Coronary artery (tissue), 2 donors: ENCODE data around the gene ZNF827.

Source experiments
- DNase-seq: peaks from one replicate; pipeline ENCODE4 v3.0.0-alpha.2; 2017; ENCODE audit warnings: low spot score
- H3K27ac ChIP-seq, 2 donors: fragments of 200-600 bp; sonication (generic); one replicate each; pipeline ENCODE4 v1.5.1; 2016 to 2019
- H3K4me3 ChIP-seq: fragments of 200-600 bp; sonication (generic); 2 replicates; pipeline ENCODE4 v1.5.1; 2016; ENCODE audit warnings: mild to moderate bottlenecking, moderate library complexity
- TF ChIP-seq, protein P1 (sequence below): fragments of 200-600 bp; sonication (generic); IDR thresholded peaks from one replicate; pipeline ENCODE4 v1.5.1; 2019; ENCODE audit warnings: antibody characterized with exemption

Gene ZNF827

DNA sequence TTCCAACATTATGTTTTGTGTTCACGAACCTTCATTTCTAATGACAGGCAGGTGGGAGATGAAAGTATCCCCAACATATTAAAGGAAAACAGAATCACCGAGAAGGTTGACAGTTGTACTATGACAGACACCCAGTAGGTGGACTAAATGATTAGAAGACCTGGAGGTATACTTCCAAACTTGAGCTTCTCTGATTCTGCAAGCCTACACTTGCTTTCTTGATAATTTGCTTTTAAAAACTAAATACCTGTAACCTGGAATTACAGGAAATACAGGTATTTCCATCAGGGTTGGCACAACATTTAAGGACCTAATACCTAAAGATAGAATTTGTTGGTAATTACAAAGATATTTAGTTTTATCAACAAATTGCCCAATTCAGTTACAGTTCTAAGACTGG, 215.3 kb downstream of the ZNF827 start:
- H3K27ac ChIP-seq: no peak overlapping the region
- DNase-seq: no peak
- H3K4me3 ChIP-seq: no peak overlapping the region
- TF ChIP-seq, protein P1, sequence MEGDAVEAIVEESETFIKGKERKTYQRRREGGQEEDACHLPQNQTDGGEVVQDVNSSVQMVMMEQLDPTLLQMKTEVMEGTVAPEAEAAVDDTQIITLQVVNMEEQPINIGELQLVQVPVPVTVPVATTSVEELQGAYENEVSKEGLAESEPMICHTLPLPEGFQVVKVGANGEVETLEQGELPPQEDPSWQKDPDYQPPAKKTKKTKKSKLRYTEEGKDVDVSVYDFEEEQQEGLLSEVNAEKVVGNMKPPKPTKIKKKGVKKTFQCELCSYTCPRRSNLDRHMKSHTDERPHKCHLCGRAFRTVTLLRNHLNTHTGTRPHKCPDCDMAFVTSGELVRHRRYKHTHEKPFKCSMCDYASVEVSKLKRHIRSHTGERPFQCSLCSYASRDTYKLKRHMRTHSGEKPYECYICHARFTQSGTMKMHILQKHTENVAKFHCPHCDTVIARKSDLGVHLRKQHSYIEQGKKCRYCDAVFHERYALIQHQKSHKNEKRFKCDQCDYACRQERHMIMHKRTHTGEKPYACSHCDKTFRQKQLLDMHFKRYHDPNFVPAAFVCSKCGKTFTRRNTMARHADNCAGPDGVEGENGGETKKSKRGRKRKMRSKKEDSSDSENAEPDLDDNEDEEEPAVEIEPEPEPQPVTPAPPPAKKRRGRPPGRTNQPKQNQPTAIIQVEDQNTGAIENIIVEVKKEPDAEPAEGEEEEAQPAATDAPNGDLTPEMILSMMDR: no peak

DNA sequence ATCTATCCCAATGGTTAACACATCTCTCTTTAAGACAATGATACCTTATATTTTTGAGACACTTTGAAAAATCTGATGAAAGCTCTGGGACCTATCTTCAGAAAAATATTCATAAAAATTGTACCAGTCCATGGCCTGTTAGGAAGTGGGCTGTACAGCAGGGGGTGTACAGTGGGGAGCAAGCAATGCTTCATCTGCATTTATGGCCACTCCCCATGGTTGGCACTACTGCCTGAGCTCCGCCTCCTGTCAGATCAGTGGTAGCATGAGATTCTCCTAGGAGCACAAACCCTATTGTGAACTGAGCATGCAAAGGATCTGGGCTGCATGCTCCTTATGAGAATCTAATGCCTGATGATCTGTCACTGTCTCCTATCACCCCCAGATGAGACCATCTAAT, 216.1 kb downstream of the ZNF827 start:
- DNase-seq: no peak
- no peak overlapping the region for H3K27ac ChIP-seq
- no peak overlapping the region for H3K4me3 ChIP-seq
- TF ChIP-seq, protein P1: no peak

DNA sequence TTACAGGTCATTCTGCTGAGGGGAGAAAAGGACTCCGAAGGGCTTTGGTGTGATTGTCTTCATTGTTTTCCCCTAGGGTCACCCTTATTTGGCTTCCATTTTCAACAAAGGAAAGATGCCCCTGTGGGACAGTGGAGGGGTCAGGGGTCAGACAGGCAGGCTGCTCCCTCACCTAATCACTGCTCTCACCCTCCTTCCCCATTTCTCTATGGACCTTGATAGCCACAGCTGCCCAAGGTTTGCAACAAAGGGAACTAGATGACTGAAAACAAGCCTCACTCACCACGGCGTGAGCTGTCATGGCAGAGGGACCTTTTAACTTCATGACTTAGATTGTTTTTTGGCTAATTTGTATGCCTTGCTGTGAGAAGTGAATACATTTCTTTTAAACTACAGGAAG, 218.0 kb downstream of the ZNF827 start:
- no peak overlapping the region for H3K27ac ChIP-seq
- TF ChIP-seq, protein P1: no peak
- no peak overlapping the region for H3K4me3 ChIP-seq
- DNase-seq: no peak

DNA sequence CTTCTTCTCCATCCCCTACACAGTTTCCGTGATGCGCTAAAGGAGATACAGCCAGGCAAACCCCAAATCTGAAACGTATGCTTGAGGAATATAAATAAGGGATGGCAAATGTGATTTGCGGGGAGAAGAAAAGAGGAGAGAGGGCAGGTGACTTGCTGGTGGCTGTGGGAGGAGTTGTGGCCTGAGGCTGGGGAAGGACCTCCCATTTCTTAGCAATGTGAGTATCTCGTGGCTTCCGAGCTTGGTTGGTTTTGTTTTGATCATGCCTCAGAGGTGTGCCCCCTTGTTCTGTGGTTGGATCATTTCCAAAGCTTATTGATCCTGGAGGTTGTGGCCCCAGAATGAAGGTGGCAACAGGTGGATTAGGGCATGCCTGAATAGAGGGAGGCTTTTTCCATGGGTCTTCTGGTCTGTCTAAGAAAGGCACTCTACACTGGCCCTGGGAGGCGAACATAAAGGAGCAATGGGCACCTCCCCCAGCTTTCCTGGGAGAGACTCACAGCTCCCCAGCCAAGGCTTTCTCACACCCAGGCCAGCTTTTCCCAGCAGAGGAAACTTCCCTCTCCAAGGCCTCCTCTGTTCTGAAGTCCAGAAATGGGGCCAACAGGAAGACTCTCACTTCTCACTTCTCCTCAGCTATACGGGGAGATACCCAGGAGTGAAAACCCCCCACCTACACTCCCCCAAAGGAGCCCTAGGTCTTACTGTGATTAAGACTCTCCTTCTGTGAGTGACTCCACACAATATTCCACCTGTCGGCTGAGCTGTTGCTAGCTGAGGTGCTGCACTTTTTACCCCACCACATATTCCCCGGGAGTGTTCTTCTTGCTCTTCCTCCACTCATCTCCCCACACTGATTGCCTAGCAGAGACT, 218.6 kb downstream of the ZNF827 start:
- TF ChIP-seq, protein P1: no peak
- Histone ChIP-seq H3K27ac (no peak overlapping the region), H3K4me3 (no peak overlapping the region)
- no peak for DNase-seq

DNA sequence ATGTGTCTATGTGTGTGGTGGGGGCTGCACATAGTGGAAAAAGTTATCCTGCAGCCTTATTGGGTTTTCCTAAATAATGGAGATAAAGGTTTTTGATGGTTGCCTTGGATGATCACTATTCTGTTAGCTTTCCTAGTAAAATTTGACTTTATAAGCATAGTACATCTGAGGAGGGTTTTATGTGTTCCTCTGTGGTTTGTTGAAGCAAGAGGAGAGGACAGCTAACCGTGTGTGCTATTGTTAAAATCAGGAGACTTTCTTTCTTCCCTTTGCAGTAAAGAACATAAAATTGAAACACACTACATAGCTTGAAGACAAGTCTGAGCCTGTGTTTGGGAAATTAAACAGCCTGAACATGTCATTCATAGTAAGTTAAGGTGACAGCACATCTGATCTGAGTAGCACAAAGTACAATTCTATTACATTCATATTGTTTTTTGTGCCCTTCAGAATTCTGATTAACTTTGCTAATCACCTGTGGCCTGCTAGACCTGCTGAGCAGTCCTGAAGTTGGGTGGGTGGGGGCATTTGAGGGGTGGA, 221.9 kb downstream of the ZNF827 start:
- Histone ChIP-seq H3K4me3 (no peak overlapping the region), H3K27ac (no peak overlapping the region)
- DNase-seq: no peak
- TF ChIP-seq, protein P1: no peak

DNA sequence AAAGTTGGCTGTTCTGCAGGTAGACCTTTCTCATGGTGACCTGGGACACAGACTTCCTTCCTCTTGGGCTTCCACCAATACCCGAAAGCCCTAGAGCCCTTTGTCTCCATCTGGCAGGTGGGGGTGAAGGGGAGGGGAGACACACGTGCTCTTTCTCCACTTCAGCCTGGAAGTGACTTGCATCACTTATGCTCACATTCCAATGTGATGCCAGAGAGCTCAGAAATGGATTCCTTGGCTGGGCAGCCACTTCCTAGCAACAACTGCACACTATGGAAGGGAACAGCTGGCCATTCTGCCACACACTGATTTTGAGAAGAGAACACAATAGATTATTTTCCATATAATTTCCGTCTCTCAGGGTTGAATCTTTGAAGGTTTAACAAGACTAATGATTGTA, 222.4 kb downstream of the ZNF827 start:
- TF ChIP-seq, protein P1: no peak
- no peak overlapping the region for H3K4me3 ChIP-seq
- H3K27ac ChIP-seq: no peak overlapping the region
- DNase-seq: no peak

DNA sequence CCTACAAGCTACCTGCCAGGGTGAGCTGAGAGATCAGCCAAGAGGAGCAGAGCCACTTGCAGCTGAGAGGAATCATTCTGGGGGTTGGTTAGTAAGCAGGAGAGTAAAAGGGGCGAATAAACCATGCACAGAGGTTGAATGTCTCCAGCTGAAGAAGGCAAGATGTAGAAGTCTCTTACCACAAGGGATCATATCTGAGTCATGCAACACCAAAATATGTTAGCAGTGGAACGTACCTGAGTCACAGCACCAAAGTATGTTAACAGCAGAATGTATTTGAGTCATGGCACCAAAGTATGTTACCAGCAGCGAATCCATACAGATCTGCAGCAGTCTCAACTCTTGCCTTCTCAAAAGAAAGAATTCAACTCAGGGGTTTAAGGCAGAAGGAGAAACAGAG, 228.8 kb downstream of the ZNF827 start:
- no peak overlapping the region for H3K27ac ChIP-seq
- TF ChIP-seq, protein P1: no peak

More for the DNA sequence above, 228.8 kb downstream of the ZNF827 start:
- H3K4me3 ChIP-seq: no peak overlapping the region
- no peak for DNase-seq
